ENCODE measurements around the gene TRAF7.
A peak's percentile ranks its signal among the peaks of the same experiment; 100 is the strongest.

TRAF7 gene

DNA sequence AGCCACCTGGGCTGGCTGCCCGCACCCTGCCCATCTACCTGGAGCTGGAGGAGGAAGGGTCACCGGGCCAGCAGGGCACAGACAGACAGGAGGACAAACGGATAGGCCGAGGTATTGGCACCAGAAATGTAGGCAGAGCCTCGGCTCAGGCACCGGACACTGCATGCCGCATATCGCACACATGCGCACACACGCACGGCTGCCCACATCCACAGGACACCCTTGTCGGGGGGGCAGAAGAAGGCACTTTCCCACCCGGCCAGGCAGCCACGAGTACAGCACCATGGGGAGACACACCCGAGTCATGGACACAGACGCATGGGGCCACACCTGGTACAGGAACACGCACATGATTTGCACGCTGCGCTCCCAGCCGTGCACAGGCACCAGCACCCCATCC, 26.4 kb downstream of the TRAF7 start:
- DNase-seq (ENCODE audit: low read depth): no peak

DNA sequence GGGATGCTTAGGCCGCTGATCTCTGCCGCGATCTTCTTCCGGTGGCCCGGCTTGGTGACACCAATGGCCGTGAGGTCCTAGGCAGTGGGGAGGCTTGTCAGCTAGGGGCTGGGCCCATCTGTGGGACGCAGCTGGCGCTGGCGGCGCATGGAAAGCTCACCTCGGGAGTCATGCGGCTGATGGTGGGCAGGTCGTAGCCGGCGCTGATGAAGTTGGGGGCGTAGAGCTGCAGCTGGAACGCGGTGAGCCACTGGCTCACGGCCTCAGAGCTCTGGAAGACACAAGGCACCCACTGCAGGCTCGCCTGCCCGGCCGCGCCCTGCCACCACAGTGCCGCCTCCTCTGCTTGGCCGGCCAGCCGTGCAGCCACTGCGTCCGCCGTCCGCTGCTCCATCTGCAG, 28.1 kb downstream of the TRAF7 start:
- no peak for DNase-seq (ENCODE audit: low read depth)

DNA sequence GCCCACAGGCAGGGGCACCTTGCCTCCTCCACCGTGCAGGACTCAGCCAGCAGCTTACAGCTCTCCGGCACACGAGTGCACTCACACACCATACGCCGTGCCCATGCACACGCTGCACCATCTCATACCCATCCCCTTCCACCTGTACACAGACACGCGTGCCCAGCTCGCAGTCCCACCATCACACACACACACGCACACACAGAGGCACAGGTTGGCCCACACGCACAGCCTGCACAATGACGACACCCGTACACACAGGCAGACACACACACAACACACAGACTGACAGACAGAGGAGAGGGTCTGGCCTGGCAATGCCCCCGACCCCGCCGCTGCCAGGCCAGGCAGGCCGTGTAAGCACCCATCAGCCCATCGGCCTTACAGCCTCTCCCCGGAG, 28.8 kb downstream of the TRAF7 start:
- no peak for DNase-seq (ENCODE audit: low read depth)

DNA sequence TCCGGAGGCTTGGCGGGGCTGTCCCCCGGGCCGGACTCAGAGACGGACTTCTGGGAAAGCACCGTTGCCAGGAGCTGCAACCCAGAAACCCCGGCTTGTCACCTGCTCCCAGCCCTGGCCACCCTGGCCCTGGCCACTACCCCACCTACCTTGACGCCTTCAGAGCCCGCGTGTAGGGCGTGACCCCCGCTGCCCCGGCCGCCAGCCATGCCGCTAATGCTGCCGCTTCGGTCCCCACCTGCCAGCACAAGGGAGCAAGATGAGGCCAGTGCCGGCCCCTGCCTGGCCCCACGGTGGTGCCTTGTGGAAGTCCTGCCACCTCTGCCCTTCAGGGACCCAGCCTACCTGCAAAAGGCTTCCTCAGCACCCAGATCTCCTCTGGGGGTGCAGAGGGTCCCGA, 29.4 kb downstream of the TRAF7 start:
- no peak for DNase-seq (ENCODE audit: low read depth)

DNA sequence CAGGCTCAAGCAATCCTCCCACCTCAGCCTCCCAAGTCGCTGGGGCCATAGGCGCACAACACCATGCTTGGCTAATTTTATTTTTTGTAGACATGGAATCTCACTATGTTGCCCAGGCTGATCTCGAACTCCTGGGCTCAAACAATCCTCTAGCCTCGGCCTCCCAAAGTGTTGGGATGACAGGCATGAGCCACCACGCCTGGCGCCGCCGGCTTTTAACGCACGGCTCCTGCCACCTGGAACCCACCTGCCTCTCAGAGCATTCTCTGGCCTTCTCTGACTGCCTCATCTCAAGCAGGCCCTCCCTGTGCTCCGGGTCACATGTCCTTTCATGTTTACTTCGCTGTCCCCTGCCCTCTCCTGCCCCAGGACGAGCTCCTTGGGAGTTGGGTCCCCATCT, 30.5 kb downstream of the TRAF7 start:
- DNase-seq (ENCODE audit: low read depth): no peak

DNA sequence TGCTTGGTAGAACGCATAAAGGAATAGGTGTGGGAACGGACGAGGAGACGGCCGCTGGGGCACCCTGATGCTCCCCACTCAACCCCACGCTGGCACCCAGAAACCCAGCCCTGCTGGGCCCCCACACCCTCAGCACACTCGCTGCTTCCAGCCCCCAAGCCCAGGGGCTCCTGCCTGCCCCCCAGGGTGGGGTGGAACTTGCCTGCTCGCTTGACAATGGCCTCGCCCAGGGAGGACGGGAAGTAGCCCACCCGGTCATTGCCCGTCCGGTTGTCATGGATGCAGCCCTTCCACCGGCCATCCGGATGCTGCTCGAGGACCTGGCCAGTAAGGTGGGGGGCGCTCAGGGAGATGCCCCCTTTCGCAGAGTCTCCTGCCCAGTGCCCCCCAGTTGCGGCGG, 30.9 kb downstream of the TRAF7 start:
- no peak for DNase-seq (ENCODE audit: low read depth)

DNA sequence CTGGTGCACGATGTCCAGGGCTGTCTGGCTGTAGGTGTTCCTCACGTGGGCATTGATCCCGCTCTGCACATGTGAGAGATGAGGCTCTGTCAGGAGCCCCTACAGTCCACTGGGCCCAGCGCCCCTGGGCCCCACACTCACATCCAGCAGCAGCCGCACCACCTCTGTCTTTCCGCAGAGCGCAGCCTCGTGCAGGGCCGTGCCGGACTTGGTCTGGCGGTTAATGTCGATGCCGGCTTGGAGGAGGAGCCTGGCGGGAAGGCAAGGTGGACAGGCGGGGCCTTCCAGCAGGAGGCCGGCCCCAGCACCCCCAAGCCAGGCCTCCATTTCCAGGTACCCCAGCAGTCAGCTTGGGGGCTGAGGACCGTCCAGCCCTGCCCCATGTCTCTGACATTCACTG, 31.6 kb downstream of the TRAF7 start:
- no peak for DNase-seq (ENCODE audit: low read depth)

DNA sequence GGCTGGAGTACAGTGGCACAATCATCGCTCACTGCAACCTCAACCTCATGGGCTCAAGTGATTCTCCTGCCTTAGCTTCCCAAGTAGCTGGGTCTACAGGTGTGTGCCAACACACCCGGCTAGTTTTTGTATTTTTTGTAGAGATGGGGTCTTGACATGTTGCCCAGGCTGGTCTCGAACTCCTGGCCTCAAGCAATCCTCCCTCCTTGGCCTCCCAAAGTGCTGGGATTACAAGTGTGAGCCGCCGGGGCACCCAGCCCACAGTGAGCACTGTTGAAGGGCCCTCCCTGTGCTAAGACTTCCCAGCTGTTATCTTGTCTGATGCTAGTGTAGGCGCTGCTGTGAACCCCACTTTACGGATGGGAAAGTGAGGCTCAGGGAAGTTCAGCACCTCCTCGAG, 32.8 kb downstream of the TRAF7 start:
- no peak for DNase-seq (ENCODE audit: low read depth)

DNA sequence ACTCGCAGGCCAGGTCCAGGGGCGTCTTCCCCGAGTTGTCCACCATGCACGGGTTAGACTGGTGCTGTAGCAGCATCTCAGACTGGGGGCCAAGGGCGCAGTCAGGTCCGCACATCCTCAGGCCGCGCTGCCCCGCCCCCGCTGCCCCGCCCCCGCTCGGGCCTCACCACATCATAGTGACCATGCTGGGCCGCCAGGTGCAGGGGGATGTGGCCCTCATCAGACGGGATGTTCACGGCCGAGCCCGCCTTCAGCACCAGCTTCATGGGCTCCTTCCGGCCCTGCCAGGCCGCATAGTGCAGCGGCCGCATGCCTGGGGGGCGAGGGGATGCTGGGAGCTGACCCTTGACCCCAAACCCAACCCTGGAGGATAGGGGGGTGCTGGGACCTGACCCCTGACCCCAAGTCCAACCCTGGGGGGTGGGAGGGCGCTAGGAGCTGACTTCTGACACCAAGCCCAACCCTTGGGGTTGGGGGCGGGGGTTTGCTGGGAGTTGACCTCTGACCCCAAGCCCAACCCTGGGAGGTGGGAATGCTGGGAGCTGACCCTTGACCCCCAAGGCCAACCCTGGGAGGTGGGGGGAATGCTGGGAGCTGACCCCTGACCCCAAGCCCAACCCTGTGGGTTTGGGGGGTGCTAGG, 33.8 kb downstream of the TRAF7 start:
- no peak for DNase-seq (ENCODE audit: low read depth)

DNA sequence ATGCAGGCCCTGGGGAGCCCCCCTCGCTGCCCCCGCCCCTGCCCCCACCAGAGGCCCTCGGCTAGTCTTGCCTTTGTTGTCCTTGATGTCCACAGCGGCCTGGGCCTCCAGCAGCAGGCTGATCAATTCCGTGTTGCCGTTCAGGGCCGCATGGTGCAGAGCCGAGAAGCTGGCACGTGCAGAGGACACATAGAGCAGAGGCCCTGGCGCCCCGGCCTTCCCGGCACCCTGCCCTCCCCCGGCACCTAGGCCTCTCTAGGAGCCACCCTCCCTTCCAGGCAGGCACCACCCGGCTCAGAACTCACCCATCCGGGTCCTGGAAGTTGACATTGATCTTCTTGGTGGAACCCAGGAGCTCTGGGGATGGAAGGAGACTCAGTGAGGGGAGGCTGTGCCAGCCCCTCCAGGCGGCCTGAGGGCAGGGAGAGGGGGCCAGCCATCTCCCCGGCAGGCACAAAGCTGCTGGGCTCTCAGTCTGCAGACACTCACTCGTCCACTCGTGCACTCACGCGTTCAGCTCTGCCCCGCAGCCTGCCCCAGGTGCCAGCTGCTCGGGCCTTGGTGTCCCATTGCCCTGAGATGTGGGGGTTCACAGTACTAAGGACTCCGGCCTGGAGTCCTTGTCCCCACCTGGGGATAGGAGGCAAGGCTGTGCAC, 34.5 kb downstream of the TRAF7 start:
- DNase-seq (ENCODE audit: low read depth): no peak

DNA sequence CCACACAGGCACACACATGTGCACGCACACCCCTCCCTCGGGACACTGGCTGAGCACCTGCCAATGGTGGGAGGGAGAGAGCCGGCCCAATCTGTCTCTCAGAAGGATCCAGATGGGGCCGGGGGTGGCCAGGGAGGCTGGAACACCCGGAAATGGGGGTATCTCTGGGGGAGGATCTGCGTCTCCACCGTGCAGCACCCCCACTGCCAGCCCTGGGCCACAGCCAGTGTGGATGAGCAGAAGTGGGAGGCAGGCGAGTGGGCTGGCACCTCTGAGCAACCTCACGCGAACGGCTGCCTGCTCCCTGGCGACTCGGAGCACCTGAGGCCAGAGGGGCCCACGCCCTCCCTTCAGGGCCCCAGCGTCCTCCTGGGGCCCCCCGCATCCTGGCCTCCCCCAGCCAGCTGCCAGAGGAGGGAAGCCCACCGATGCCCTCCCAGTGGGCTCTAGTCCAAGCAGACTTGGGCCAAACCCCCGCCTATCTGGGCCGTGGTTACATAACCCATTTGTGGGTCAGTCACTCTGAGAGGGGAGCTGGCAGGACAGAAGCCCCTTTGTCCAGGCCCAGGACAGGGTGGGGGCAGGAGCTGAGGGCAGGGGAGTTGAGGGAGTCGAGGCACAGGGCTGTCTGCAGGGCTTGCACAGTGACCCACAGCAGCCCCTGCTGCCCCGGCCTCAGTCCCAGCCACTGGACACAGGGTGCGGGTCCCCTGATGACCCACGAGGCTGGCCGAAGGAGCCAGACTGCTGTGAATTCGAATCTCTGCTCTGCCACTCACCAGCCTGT, 35.3 kb downstream of the TRAF7 start:
- DNase-seq (ENCODE audit: low read depth): no peak

DNA sequence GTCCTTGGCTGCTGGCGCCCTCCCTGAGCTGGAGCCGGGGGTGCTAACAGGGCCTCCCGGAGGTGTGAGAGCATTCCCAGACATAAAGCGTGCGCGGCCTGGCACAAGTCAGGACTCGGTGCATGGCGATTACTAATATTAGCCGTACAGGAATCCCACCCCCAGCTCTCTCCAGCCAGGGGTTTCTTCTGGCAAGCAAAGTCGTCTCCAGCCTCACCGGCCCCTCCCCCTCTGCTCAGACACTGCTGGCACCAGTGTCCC, 35.8 kb downstream of the TRAF7 start:
- no peak for DNase-seq (ENCODE audit: low read depth)

DNA sequence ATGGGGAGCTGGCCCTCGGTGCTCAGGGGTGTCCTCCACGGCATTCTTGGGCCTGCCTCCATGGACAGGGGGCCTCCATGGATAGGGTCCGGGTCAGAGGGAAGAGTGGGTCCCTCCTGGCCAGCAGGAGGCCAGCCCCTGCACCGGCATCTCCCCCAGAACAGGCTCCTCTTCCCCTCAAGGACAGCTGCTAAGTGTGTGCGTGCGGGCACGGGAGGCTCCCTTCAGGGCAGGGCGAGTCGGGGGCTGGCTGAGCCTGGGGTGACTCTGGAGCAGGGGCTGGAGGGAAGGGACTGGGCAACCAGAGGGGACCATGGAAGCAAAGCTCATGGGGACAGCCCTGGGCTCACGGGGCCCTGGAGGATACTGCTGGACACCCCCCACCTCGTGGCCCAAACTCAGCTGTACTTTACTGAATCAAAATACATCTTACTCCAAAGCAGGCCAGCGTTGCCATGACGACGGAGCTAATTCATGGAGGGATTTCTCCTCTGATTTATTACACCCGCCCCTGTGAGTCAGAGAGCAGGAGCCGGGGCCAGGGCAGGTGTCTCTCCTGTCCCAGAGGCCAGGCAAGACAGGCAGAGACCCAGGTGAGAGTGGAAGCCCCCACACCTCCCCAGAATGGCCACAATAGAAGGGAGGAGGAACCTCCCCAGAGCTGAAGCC, 38.7 kb downstream of the TRAF7 start:
- DNase-seq (ENCODE audit: low read depth): peak; percentile 23

DNA sequence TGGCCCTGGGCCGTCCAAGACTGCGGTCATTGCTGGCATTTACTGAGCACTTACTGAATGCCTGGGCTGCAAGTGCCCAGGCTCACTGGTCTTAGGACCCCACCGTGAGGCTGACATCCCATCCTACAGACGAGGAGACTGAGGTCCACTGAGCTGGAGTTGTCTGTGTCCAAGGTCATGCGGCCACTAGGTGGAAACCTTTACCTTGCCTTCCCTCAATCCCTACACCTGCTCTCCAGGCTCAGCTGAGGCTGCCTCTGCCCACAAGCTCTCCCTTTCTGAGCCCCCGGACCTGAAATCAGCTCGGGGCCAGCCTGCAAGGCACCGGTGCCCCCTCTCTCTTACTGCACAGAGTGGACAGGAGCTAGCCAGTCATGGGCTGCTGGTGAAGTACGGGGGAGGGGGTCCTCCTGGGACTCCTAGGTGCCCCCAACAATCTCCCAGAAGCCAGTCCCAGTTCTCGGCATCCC, 39.3 kb downstream of the TRAF7 start:
- DNase-seq (ENCODE audit: low read depth): peak; percentile 34

DNA sequence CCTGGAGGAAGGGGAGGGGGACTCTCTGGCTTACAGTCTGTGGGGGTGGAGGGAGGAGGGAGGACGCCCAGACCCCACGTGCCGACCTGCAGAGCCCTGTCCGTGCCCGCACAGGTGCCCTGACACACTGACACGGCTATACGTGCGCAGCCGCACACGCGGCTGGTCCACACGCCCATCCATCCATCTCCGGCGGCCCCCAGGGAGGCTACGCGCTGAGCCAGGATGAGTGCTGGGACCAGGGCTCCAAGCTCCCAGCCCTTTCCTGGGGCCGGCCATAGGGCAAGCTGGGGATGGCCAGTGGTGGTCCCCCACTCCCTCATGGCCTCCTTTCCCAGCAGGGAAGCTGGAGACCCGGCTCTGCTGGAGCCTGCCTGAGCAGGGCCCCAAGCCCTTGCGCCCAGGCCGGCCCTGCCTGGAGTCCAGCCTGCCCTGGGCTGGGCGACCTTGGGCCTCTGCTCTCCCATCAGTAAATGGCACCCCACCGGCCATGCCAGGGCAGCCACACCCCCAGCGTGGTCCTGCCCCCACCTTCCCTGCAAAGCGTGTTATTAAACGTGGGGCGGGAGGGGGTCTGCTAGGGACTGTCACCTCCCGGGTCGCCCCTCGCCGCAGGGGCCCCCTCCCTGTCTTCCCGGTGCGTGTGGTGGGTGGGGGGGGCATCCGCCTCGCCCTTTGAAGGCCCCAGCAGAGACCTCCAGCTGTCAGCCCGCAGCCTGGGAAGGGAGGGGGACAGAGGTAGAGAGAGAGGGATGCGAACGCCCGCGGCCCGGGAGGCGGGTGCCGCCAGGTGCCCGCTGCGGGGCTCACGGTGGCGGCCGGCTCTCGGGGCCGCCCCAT, 40.0 kb downstream of the TRAF7 start:
- DNase-seq (ENCODE audit: low read depth): no peak

DNA sequence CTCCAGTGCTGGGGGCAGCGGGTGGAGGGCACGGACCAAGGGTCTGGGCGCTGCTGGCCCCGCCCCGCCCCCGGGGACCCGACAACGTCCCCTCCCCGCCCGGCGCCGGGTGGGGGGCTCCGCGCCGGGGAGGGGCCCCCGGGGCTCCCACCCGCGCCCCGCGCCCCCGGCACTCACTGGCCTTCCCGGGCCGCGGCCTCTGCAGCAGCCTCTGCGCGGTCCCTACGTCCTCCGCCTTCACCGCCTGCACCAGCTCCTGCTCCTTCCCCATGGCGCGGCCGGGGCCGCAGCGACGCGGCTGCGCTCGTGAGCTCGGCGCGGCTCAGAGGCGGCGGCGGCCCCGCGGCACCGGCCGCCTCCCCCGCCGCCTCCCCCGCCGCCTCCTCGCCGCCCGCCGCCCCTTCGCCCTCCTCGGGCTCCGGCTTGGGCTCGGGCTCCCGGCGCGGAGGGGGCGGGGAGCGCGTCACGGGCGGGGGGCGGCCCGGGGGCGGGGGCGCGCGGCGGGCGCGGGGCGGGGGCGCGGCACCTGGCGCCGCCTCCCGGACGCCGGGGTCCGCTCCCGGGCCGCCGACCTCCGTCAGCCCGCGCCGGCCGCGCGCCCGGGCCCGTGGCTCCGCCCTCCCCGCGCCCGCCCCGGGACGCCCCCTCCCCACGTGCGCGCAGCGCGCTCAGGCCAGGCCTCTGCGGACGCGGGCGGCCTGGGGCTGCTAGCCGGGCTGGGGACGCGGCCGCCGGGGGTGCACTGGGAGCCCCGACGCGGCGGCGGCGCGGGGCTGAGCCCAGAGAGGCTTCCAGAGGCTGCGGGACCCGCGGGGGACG, 40.8 kb downstream of the TRAF7 start, which contains the start of gene CASKIN1:
Gene CASKIN1, minus strand, starts transcription at position 444 of the 819 bp plus-strand sequence. Its CDS starts 173 bp downstream, at position 271.
- DNase-seq (ENCODE audit: low read depth): peak; percentile 14

DNA sequence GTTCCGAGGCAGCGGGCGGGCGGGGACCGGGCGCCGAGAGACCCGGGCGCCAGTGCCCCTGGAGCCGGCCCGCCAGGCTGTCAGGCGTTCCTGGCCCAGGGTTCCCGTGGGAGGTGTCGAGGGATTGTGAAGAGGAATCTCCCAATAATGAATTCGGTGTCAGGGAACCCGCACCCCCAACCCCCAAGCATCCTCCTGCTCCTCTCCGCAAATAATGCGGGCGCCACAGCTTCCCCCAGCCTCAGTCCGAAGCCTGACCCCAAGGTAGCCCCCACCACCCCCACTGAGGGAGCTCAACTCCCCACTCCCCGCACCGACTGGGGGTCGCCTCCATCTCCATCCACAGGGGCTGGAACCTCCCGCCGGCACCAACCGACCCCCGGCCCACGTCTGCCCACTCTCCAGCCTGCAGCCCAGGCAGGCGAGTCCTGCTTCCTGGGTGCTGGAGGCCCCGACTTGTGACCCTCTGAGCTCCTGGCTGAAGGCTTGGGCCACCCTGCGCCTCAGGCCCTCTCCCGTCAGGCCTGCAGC, 41.5 kb downstream of the TRAF7 start:
- no peak for DNase-seq (ENCODE audit: low read depth)

DNA sequence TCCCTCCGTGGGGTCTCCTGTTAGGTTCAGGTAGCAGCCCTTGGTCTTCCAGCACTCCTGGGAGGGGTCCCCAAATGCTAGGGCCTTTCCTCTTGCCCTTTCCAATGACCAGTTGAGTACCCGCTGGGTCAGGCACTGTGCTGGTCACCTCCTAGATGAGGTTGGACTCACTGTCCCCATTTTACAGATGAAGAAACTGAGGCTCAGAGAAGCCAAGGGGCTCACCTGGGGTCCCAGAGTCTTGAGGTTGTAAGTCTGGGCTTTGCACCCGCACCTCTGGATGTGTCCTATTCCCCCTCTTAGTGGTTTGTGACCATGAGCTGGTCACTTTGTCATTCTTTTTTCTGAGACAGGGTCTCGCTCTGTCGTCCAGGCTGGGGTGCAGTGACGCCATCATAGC, 42.2 kb downstream of the TRAF7 start:
- no peak for DNase-seq (ENCODE audit: low read depth)

DNA sequence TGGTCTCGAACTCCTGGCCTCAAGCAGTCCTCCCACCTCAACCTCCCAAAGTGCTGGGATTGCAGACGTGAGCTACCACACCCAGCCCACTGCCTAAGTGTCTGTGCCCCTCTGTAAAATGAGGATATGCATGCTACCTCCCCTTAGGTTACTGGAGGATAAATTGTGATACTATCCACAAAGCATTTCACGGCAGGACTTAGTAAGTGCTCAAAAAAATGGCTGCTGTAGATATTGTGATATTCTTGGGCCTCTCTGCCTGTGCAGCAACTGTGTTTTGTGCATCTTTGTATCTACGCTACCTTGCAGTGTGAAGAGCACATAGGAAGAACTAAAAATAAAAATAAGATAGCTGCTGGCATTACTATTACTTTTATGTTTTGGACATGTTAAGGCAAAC, 42.7 kb downstream of the TRAF7 start:
- DNase-seq (ENCODE audit: low read depth): no peak

DNA sequence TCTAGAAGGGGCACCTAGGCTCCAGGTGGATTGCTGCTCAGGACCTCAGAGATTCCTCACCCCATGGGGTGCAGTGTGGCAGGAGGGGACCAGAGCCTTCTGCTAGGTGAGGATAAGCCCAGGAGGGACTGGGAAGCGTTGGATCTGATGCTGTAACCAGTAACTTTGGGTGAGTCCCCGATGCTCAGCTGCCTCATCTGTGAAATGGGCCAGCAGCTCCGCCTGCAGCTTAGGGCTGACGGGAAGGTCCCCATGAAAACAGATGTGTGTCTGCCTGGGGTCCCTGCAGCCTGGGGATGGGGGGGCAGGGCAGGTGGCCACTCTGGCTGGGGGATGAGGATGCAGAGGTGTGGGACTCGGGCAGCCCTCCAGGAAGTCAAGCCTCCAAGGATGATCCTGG, 43.5 kb downstream of the TRAF7 start:
- no peak for DNase-seq (ENCODE audit: low read depth)

DNA sequence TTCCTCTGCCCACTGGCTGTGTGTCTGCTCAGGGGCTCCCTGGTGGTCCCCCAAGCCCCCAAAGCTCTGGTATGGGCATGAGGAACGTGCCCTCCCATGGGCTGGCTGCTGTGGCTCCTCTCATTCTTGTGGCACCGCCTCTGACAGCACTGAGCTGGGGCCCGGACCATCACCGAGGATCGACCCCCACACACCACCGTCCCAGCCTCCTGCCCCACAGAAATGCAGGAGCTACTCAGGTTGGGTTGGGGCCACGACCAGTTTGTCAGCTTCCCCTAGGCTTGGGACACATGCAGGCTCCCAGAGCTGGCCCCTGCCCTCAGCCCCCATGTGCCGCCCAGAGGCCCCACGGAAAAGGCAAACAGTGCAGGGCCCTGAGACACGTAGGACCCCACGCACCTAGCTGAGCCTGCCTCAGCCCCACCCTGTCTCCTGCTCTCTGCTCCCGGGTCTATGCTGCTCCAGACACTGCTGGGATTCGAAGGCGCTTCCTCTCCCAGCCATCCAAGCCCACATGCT, 44.1 kb downstream of the TRAF7 start:
- no peak for DNase-seq (ENCODE audit: low read depth)
